GM10266 (cell line): ENCODE measurements around the gene ZNF641.

Source experiments
- DNase-seq: peaks from one replicate; pipeline ENCODE4 v3.0.0; 2012; ENCODE audit errors: extremely low spot score
- CTCF ChIP-seq: IDR thresholded peaks from 2 replicates; pipeline ENCODE4 v1.5.1; 2012; ENCODE audit warnings: mild to moderate bottlenecking, low read depth; ENCODE audit not compliant: control insufficient read depth, insufficient read depth; ENCODE audit errors: missing control alignments

ZNF641 gene

GRCh38 chr12:48350249-48351021 is at the start of gene ZNF641:
Gene ZNF641, minus strand, starts transcription at chr12:48350919. Its CDS starts 2,829 bp downstream, at chr12:48348090.
- TF ChIP-seq CTCF = no peak
- DNase-seq = peak; percentile 86

- no peak for TF ChIP-seq CTCF
- DNase-seq = no peak
These were observed 39.3 kb upstream of the ZNF641 start for GRCh38 chr12:48390026-48390425.

GRCh38 chr12:48389409-48389808 is 38.7 kb upstream of the ZNF641 start:
- no peak for TF ChIP-seq CTCF
- DNase-seq = no peak

GRCh38 chr12:48388938-48389337 is 38.2 kb upstream of the ZNF641 start:
- DNase-seq = no peak
- TF ChIP-seq CTCF = no peak

GRCh38 chr12:48388460-48388859 is 37.7 kb upstream of the ZNF641 start:
- DNase-seq = no peak
- no peak for TF ChIP-seq CTCF

GRCh38 chr12:48380596-48380995 is 29.9 kb upstream of the ZNF641 start:
- no peak for DNase-seq
- no peak for TF ChIP-seq CTCF

- DNase-seq = no peak
- TF ChIP-seq CTCF = no peak
These were observed 29.1 kb upstream of the ZNF641 start for GRCh38 chr12:48379794-48380193.
